Inflammatory macrophage treated with lipopolysaccharide for 1 hour (primary cell): Measurements from ENCODE around the gene CT45A8.
"Not testable (repeated sequence)": the region's sequence is repeated elsewhere in the genome, so short reads cannot be mapped to it uniquely, and the experiment has no call there.

Experiments used
- DNase-seq, 2 donors: peaks; one replicate each; pipeline ENCODE4 v3.0.0-alpha.2; 2020 to 2022

Gene CT45A8, protein sequence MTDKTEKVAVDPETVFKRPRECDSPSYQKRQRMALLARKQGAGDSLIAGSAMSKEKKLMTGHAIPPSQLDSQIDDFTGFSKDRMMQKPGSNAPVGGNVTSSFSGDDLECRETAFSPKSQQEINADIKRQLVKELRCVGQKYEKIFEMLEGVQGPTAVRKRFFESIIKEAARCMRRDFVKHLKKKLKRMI

GRCh38 chrX:135854438-135854837 lies at the start of gene CT45A8:
TSS of gene CT45A8 (minus strand) at chrX:135854538. CDS start at chrX:135850783, 3,755 bp downstream.
- not testable (repeated sequence) for DNase-seq

DNA sequence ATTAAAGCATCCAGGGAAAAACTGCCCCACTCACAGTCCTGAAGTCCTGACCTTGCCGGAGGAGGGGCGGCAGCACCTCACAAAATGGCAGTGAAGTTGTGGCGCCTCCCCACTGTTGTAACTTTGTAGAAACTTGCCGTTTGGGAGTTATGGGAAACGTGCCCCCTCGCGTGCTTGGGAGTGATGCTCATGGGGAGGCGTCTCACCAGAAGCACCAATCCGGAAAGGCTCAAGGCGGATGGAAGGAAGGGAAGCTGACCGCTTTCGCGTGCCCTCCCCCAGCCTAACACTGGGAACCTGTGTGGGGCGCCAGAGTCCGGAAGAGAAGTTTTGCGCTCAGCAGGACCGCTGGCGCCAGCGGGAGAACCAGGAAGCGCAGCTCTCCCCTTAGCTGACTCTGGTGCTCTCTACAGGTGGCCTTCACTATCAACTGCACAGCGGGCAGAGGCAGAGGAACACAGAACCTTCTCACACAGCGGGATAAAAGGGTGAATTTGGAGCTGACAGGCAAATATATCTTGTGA lies 39.0 kb upstream of the CT45A8 start, which contains the start of the genes CT45A10 and SAGE1:
TSS of gene CT45A10 (minus strand) at position 151 of the 524 bp plus-strand sequence. CDS start 8,100 bp downstream, outside the sequence.
TSS of gene SAGE1 (plus strand) at position 423 of the 524 bp plus-strand sequence. CDS start 2,527 bp downstream, outside the sequence.
- no peak for DNase-seq

GRCh38 chrX:135892781-135893180 lies 38.4 kb upstream of the CT45A8 start:
- no peak for DNase-seq

DNA sequence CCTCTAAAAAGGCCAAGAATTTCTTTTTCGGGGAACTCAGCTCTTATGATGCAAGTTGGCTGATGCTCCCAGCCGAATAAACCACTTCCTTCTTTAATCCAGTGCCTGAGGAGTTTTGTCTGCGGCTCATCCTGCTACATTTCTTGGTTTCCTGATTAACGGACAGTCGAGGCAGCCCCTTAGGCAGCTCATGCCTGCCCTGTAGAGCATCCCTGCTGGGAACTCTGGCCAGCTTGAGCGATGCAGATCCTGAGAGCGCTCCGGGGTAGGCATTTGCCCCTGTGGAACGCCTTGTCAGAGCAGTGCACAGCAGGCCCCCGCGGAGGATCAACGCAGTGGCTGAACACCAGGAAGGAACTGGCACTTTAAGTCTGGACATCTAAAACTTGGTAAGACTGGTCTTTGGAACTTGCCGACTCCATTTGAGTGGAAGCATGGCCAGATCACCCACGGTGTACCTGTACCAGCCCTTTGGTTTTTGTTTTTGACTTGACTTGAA lies 35.8 kb upstream of the CT45A8 start:
- no peak for DNase-seq

DNA sequence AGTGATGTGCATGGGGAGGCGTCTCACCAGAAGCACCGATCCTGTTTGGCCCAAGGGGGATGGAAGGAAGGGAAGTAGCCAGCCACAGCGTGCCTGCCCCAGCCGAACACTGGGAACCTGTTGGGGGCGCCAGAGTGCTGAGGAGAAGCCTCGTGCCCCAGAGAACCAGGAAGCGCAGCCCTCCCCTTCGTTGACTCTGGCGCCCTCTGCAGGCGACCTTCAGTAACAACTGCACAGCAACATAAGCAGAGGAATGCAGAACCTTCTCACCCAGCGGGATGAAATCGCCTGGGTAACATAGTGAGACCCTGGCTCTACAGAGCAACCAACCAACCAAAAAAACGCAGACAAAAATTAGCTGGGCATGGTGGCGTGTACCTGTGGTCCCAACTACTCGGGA lies 34.6 kb upstream of the CT45A8 start:
- DNase-seq: not testable (repeated sequence)

- not testable (repeated sequence) for DNase-seq
These were observed 33.9 kb upstream of the CT45A8 start for GRCh38 chrX:135888230-135888629.

DNA sequence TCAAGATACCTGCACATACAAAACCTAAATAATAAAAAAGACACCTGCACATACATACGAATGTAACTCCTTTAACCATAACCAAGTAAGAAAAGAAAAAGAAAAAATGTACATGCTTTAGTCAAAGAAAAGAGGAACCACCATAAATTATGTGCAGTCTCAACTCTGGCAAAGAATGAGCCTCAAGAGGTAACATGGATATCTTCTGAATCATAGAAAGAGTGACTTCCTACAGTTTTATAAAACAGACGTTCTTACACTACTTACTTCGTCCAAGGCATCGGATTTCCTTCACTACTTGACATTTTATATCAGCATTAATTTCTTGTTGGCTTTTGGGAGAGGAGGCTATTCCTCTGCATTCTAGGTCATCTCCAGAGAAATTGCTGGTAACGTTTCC lies 28.4 kb upstream of the CT45A8 start:
- not testable (repeated sequence) for DNase-seq

- DNase-seq: not testable (repeated sequence)
These were observed 17.4 kb upstream of the CT45A8 start, which contains the start of gene CT45A9 for GRCh38 chrX:135871712-135872111. TSS of gene CT45A9 (minus strand) at chrX:135871812. CDS start at chrX:135868061, 3,751 bp downstream.

DNA sequence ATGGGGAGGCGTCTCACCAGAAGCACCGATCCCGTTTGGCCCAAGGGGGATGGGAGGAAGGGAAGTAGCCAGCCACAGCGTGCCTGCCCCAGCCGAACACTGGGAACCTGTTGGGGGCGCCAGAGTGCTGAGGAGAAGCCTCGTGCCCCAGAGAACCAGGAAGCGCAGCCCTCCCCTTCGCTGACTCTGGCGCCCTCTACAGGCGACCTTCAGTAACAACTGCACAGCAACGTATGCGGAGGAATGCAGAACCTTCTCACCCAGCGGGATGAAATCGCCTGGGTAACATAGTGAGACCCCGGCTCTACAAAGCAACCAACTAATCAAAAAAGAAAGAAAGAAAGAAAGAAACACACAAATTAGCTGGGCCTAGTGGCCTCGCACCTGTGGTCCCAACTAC lies 17.2 kb downstream of the CT45A8 start, which contains the start of gene CT45A7:
TSS of gene CT45A7 (minus strand) at position 101 of the 400 bp plus-strand sequence. CDS start 3,747 bp downstream, outside the sequence.
- not testable (repeated sequence) for DNase-seq

GRCh38 chrX:135819912-135820311 lies 34.4 kb downstream of the CT45A8 start, which contains the start of gene CT45A2:
TSS of gene CT45A2 (minus strand) at chrX:135820012. CDS start at chrX:135816265, 3,747 bp downstream.
- not testable (repeated sequence) for DNase-seq

DNA sequence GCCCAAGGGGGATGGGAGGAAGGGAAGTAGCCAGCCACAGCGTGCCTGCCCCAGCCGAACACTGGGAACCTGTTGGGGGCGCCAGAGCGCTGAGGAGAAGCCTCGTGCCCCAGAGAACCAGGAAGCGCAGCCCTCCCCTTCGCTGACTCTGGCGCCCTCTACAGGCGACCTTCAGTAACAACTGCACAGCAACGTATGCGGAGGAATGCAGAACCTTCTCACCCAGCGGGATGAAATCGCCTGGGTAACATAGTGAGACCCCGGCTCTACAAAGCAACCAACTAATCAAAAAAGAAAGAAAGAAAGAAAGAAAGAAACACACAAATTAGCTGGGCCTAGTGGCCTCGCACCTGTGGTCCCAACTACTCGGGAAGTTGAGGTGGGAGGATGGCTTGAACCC lies 51.7 kb downstream of the CT45A8 start, which contains the start of gene CT45A6:
TSS of gene CT45A6 (minus strand) at position 101 of the 400 bp plus-strand sequence. CDS start 3,794 bp downstream, outside the sequence.
- DNase-seq: not testable (repeated sequence)
